Stimulated activated CD8-positive, alpha-beta memory T cell treated with anti-CD3 and anti-CD28 coated beads, Interleukin-2, amount 100 ng/mL, for 48 hours (primary cell): ENCODE measurements around the gene ENO2.
"Not testable (repeated sequence)": the region's sequence is repeated elsewhere in the genome, so short reads cannot be mapped to it uniquely, and the experiment has no call there.

Source experiments
- DNase-seq, 2 donors: peaks; one replicate each; pipeline ENCODE4 v3.0.0-alpha.2; 2020; ENCODE audit warnings: low read depth in 2 of 2

ENO2 gene

GRCh38 chr12:6886206-6886999 lies 28.0 kb upstream of the ENO2 start:
- not testable (repeated sequence) for DNase-seq

GRCh38 chr12:6887460-6887859 lies 26.9 kb upstream of the ENO2 start:
- DNase-seq, result no peak

- DNase-seq, result no peak
Measured at GRCh38 chr12:6888360-6888759, 26.0 kb upstream of the ENO2 start.

- not testable (repeated sequence) for DNase-seq
Measured at GRCh38 chr12:6888794-6889193, 25.6 kb upstream of the ENO2 start.

- not testable (repeated sequence) for DNase-seq
Measured at GRCh38 chr12:6889775-6890573, 24.4 kb upstream of the ENO2 start.

GRCh38 chr12:6890789-6891645 lies 23.4 kb upstream of the ENO2 start:
- peak; percentile 98 to 99 for DNase-seq

- DNase-seq, result no peak
Measured at GRCh38 chr12:6891646-6892001, 22.8 kb upstream of the ENO2 start.

- DNase-seq, result not testable (repeated sequence)
Measured at GRCh38 chr12:6892683-6893082, 21.7 kb upstream of the ENO2 start.

- DNase-seq, result no peak
Measured at GRCh38 chr12:6894321-6894720, 20.1 kb upstream of the ENO2 start.

GRCh38 chr12:6896846-6897435 lies 17.4 kb upstream of the ENO2 start:
- no peak for DNase-seq

- DNase-seq, result no peak
Measured at GRCh38 chr12:6899427-6899826, 15.0 kb upstream of the ENO2 start.

GRCh38 chr12:6899837-6900519 lies 14.4 kb upstream of the ENO2 start:
- no peak for DNase-seq

- no peak for DNase-seq
Measured at GRCh38 chr12:6902448-6902847, 11.9 kb upstream of the ENO2 start.

GRCh38 chr12:6903722-6904121 lies 10.7 kb upstream of the ENO2 start:
- DNase-seq, result no peak

GRCh38 chr12:6904280-6905276 lies 9.8 kb upstream of the ENO2 start, which contains the start of gene LRRC23:
LRRC23 (plus strand) TSS chr12:6904822; CDS start chr12:6905634, 812 bp downstream.
- peak; percentile 95 to 97 for DNase-seq

- DNase-seq, result no peak
Measured at GRCh38 chr12:6905414-6906040, 8.9 kb upstream of the ENO2 start.

GRCh38 chr12:6908141-6908540 lies 6.2 kb upstream of the ENO2 start:
- DNase-seq, result not testable (repeated sequence)

GRCh38 chr12:6909421-6910145 lies 4.8 kb upstream of the ENO2 start:
- DNase-seq, result no peak
